IMR-90 (cell line): ENCODE measurements around the gene PDE11A. TPM values are rescaled to one million over a fixed set of nuclear protein-coding genes. Genes with fewer than 3 reads are reported as not detected.

Experiments
- ATAC-seq: fragments of 200-7000 bp; cut with Tn5 transposase; 2 replicates; pipeline ENCODE4 v1.9.1; 2020; ENCODE audit warnings: low read depth, mild to moderate bottlenecking, moderate library complexity
- BruUV-seq: library from RNA; stranded (reverse); fragments of 400-500 nt; replicated peaks from 2 replicates; lab custom pipeline; 2021; lab: Mats Ljungman, UMichigan
- CTCF ChIA-PET: fragments of 300-600 bp; formaldehyde crosslinking; extraction: SDS; loops from one replicate; lab custom pipeline; 2021; ENCODE audit warnings: antibody characterized with exemption; lab: Yijun Ruan, JAX
- POLR2A ChIA-PET: fragments of 300-600 bp; sonication (Branson Sonifier 250); formaldehyde crosslinking; loops from one replicate; lab custom pipeline; 2022; ENCODE audit warnings: antibody characterized with exemption; ENCODE audit not compliant: unreplicated experiment; lab: Charles Lee
- DNase-seq: peaks from one replicate; pipeline ENCODE4 v3.0.0; 2013
- H2AFZ ChIP-seq: replicated peaks from 2 replicates; pipeline ENCODE3; 2013; ENCODE audit warnings: low read length, mild to moderate bottlenecking; ENCODE audit not compliant: poor library complexity
- H2AK5ac ChIP-seq: 2 replicates; pipeline ENCODE4 v1.6.1; 2013; ENCODE audit warnings: low read depth, low read length, inconsistent platforms
- H2AK9ac ChIP-seq: replicated peaks from 2 replicates; pipeline ENCODE3; 2013; ENCODE audit warnings: mild to moderate bottlenecking, low read depth, low read length, moderate library complexity; ENCODE audit not compliant: poor library complexity
- H2BK120ac ChIP-seq: 2 replicates; pipeline ENCODE4 v1.6.1; 2013; ENCODE audit warnings: low read depth, low read length, inconsistent platforms
- H2BK15ac ChIP-seq: 3 replicates; pipeline ENCODE4 v1.6.1; 2013; ENCODE audit warnings: low read depth, low read length, inconsistent platforms
- H2BK20ac ChIP-seq: 2 replicates; pipeline ENCODE4 v1.6.1; 2013; ENCODE audit warnings: low read depth, mild to moderate bottlenecking, inconsistent platforms, low read length, moderate library complexity
- H2BK5ac ChIP-seq: 2 replicates; pipeline ENCODE4 v1.6.1; 2013; ENCODE audit warnings: mild to moderate bottlenecking, low read depth, low read length, inconsistent platforms; ENCODE audit not compliant: poor library complexity, severe bottlenecking
- H3K14ac ChIP-seq: replicated peaks from 2 replicates; pipeline ENCODE4 v1.6.1; 2013; ENCODE audit warnings: low read depth, low read length, inconsistent platforms
- H3K18ac ChIP-seq: 2 replicates; pipeline ENCODE4 v1.6.1; 2013; ENCODE audit warnings: low read depth, low read length, control low read depth
- H3K23ac ChIP-seq: 2 replicates; pipeline ENCODE4 v1.6.1; 2013; ENCODE audit warnings: low read depth, low read length, inconsistent platforms
- H3K27ac ChIP-seq: 2 replicates; pipeline ENCODE4 v1.5.1; 2013; ENCODE audit warnings: mild to moderate bottlenecking, control low read depth, low read length; ENCODE audit not compliant: insufficient read depth
- H3K27me3 ChIP-seq: 2 replicates; pipeline ENCODE4 v1.6.1; 2013; ENCODE audit warnings: low read length; ENCODE audit not compliant: control insufficient read depth, insufficient read depth
- H3K36me3 ChIP-seq: 2 replicates; pipeline ENCODE4 v1.6.1; 2013; ENCODE audit warnings: low read length, mixed read lengths; ENCODE audit not compliant: control insufficient read depth, insufficient read depth
- H3K4ac ChIP-seq: 2 replicates; pipeline ENCODE4 v1.6.1; 2013; ENCODE audit warnings: low read depth, low read length, inconsistent platforms
- H3K4me1 ChIP-seq: 2 replicates; pipeline ENCODE4 v1.6.1; 2013; ENCODE audit warnings: low read length, mixed read lengths; ENCODE audit not compliant: control insufficient read depth, insufficient read depth
- H3K4me2 ChIP-seq: 2 replicates; pipeline ENCODE4 v1.6.1; 2013; ENCODE audit warnings: low read depth, mild to moderate bottlenecking, control low read depth, low read length, moderate library complexity
- H3K4me3 ChIP-seq: 2 replicates; pipeline ENCODE4 v1.5.1; 2013; ENCODE audit warnings: low read depth, mild to moderate bottlenecking, control low read depth, low read length, moderate library complexity; ENCODE audit not compliant: insufficient read depth
- H3K56ac ChIP-seq: 2 replicates; pipeline ENCODE4 v1.6.1; 2013; ENCODE audit warnings: low read length, inconsistent platforms; ENCODE audit not compliant: insufficient read depth; ENCODE audit errors: extremely low read depth
- H3K79me1 ChIP-seq, 2 experiments: 2 replicates each; pipeline ENCODE4 v1.6.1; 2013; ENCODE audit warnings: low read length in 2 of 2, inconsistent platforms in 1 of 2, low read depth in 1 of 2
- H3K9ac ChIP-seq: 2 replicates; pipeline ENCODE4 v1.6.1; 2013; ENCODE audit warnings: low read depth, low read length, control low read depth
- H3K9me1 ChIP-seq: 2 replicates; pipeline ENCODE4 v1.6.1; 2013; ENCODE audit warnings: low read length, inconsistent platforms; ENCODE audit not compliant: insufficient read depth
- H3K9me3 ChIP-seq: 2 replicates; pipeline ENCODE4 v1.6.1; 2013; ENCODE audit warnings: low read length; ENCODE audit not compliant: control insufficient read depth, insufficient read depth
- H4K20me1 ChIP-seq: 2 replicates; pipeline ENCODE4 v1.6.1; 2013; ENCODE audit warnings: low read length, inconsistent platforms; ENCODE audit not compliant: insufficient read depth
- H4K5ac ChIP-seq: 2 replicates; pipeline ENCODE4 v1.6.1; 2013; ENCODE audit warnings: mild to moderate bottlenecking, low read depth, low read length, control low read depth
- H4K8ac ChIP-seq, 2 experiments: 2 replicates each; pipeline ENCODE4 v1.6.1; 2013; ENCODE audit warnings: low read depth in 2 of 2, low read length in 2 of 2, control low read depth in 1 of 2, inconsistent platforms in 1 of 2
- H4K91ac ChIP-seq: 2 replicates; pipeline ENCODE4 v1.6.1; 2013; ENCODE audit warnings: low read depth, low read length, inconsistent platforms; ENCODE audit not compliant: insufficient read depth
- FOS ChIP-seq: fragments of 150-350 bp; IDR thresholded peaks from 2 replicates; pipeline ENCODE4 v1.6.1; 2016; ENCODE audit warnings: low read depth, low read length
- MAZ ChIP-seq: IDR thresholded peaks from 2 replicates; pipeline ENCODE4 v1.6.1; 2012; ENCODE audit warnings: low read depth, mild to moderate bottlenecking, low read length, improper control_type of control experiment, moderate library complexity, borderline replicate concordance
- NFE2L2 ChIP-seq: fragments of 150-350 bp; IDR thresholded peaks from 2 replicates; pipeline ENCODE4 v1.6.1; 2016; ENCODE audit warnings: low read depth, mild to moderate bottlenecking, low read length
- SMC3 ChIP-seq: fragments of 150-350 bp; IDR thresholded peaks from 2 replicates; pipeline ENCODE4 v1.6.1; 2016; ENCODE audit warnings: low read depth, mild to moderate bottlenecking, antibody characterized with exemption, low read length, moderate library complexity
- WGBS, 2 experiments: methylation state at CpG; one replicate each; pipeline versions ENCODE4 v1.1.5 to v1.1.7; 2013; ENCODE audit warnings: missing lambda C conversion rate in 2 of 2; ENCODE audit not compliant: insufficient read length in 1 of 2; ENCODE audit errors: extremely low coverage in 2 of 2; 5-methylcytosine and 5-hydroxymethylcytosine counted together
- dilution Hi-C: fragments of 300-500 bp; cut with HindIII; formaldehyde crosslinking; loops from one replicate; pipeline ENCODE4 v1.14.3; 2018; ENCODE audit warnings: low sequenced_read_pairs; ENCODE audit not compliant: unreplicated experiment
- in situ Hi-C: fragments of 300-500 bp; cut with MboI; formaldehyde crosslinking; loops from 3 replicates; pipeline ENCODE4 v1.14.3; 2019; ENCODE audit warnings: low sequenced_read_pairs, inconsistent platforms, mixed read lengths
- intact Hi-C: fragments of 100-400 bp; cut with micrococcal nuclease; formaldehyde crosslinking; loops from 2 replicates; pipeline ENCODE4 v1.10.0; 2022
- polyA plus RNA-seq, 3 experiments: library from polyadenylated mRNA; depleted of rRNA; stranded (reverse); fragments of >200 nt; gene quantifications; 2 replicates each; pipeline ENCODE4 v1.2.3, GENCODE V29; 2012; ENCODE audit warnings: low replicate concordance in 1 of 3
- total RNA-seq: library from RNA; depleted of rRNA; stranded (reverse); fragments of >200 nt; gene quantifications from 2 replicates; pipeline ENCODE4 v1.2.3, GENCODE V29; 2012
- TF ChIP-seq, protein P1 (sequence below): fragments of 150-350 bp; IDR thresholded peaks from 2 replicates; pipeline ENCODE4 v1.6.1; 2016; ENCODE audit warnings: low read depth, mild to moderate bottlenecking, low read length, moderate library complexity, borderline replicate concordance

PDE11A gene
- total and polyA plus RNA-seq, 2 of the 4 experiments (the other 2 are of a cell fraction): 0.21 to 0.72 TPM

DNA sequence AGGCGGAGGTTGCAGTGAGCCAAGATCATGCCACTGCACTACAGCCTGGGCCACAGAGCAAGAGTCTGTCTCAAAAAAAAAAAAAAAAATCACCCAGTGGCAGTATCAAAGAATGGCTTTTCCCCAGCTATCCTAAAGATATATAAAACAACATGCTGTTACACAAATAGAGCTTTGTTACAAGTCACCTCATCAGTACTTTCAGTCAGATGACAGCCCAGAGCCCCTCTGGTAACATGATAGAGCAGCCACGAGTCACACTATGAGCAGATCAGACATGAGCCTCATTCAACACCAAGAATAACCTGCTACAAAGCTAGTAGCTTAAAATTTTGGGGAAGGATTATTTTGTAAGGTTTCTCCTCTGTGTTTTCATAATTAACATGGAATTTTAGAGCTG lies 25.2 kb downstream of the PDE11A start:
- H3K18ac ChIP-seq: no peak overlapping the region
- dilution Hi-C loops: no loop called here
- in situ Hi-C loops: no loop called here

More for the DNA sequence above, 25.2 kb downstream of the PDE11A start:
- Histone ChIP-seq H3K4me1 (no peaks in the 10 kb centered on the region), H3K4me3 (no peak overlapping the region), H3K9ac (no peak overlapping the region), H4K8ac (no peak overlapping the region), H2BK20ac (no peak overlapping the region), H3K56ac (no peak overlapping the region), H3K23ac (no peak overlapping the region), H2AK5ac (no peak overlapping the region), H4K91ac (no peak overlapping the region), H3K27ac (no peak overlapping the region), H2AK9ac (no peak overlapping the region), H3K36me3 (no peaks in the 10 kb centered on the region), H3K9me1 (no peaks in the 10 kb centered on the region), H3K4me2 (no peak overlapping the region), H3K27me3 (no peaks in the 10 kb centered on the region), H4K20me1 (no peaks in the 10 kb centered on the region), H3K79me1 (no peaks in the 10 kb centered on the region), H4K5ac (no peak overlapping the region), H3K9me3 (no peaks in the 10 kb centered on the region), H3K4ac (no peak overlapping the region), H2BK15ac (no peak overlapping the region), H2BK5ac (no peak overlapping the region), H2BK120ac (no peak overlapping the region), H2AFZ (no peak overlapping the region), H3K14ac (no peak overlapping the region)
- ATAC-seq (no peak), DNase-seq (no peak)
- POLR2A ChIA-PET: no interaction called here
- CTCF ChIA-PET: no interaction called here
- no TSS peak for BruUV-seq
- no CpG with 5 or more reads among the region's 2 CpGs for WGBS, 2 experiments
- intact Hi-C loops: no loop called here
- TF ChIP-seq MAZ (no peak), SMC3 (no peak), NFE2L2 (no peak), FOS (no peak)
- TF ChIP-seq, protein P1, sequence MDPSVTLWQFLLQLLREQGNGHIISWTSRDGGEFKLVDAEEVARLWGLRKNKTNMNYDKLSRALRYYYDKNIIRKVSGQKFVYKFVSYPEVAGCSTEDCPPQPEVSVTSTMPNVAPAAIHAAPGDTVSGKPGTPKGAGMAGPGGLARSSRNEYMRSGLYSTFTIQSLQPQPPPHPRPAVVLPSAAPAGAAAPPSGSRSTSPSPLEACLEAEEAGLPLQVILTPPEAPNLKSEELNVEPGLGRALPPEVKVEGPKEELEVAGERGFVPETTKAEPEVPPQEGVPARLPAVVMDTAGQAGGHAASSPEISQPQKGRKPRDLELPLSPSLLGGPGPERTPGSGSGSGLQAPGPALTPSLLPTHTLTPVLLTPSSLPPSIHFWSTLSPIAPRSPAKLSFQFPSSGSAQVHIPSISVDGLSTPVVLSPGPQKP: no peak
